HepG2 (cell line): Measurements from ENCODE around the gene GOT1. TPM values are rescaled to one million over a fixed set of nuclear protein-coding genes. Genes with fewer than 3 reads are reported as not detected.

ENCODE experiments used
- BORCS8-MEF2B ChIP-seq: sonication (generic); formaldehyde crosslinking; IDR thresholded peaks from 2 replicates; pipeline ENCODE4 v1.8.0; 2022; ENCODE audit warnings: mild to moderate bottlenecking, missing genetic modification reagents
- CCAR2 ChIP-seq: fragments of 200-400 bp; formaldehyde crosslinking; optimal IDR thresholded peaks from 2 replicates; pipeline ENCODE3; 2018; ENCODE audit warnings: low read depth, mild to moderate bottlenecking, low read length, moderate library complexity
- ESRRA ChIP-seq: sonication (generic); formaldehyde crosslinking; IDR thresholded peaks from 2 replicates; pipeline ENCODE4 v1.5.1; 2020; ENCODE audit warnings: mild to moderate bottlenecking, low read depth, missing genetic modification reagents
- MXI1 ChIP-seq: IDR thresholded peaks from 3 replicates; pipeline ENCODE4 v1.6.1; 2012; ENCODE audit warnings: low read depth, low read length, inconsistent platforms, borderline replicate concordance
- NCOA1 ChIP-seq: sonication (generic); formaldehyde crosslinking; IDR thresholded peaks from 2 replicates; pipeline ENCODE4 v1.9.0; 2021; ENCODE audit warnings: missing genetic modification reagents
- NPAS2 ChIP-seq: sonication (generic); formaldehyde crosslinking; IDR thresholded peaks from 2 replicates; pipeline ENCODE4 v1.8.0; 2022; ENCODE audit warnings: mild to moderate bottlenecking, missing genetic modification reagents, borderline replicate concordance
- POLR2G ChIP-seq: fragments of 200-400 bp; formaldehyde crosslinking; IDR thresholded peaks from 2 replicates; pipeline ENCODE4 v1.6.1; 2018; ENCODE audit warnings: mild to moderate bottlenecking, low read depth, low read length, moderate library complexity
- RAD51 ChIP-seq: fragments of 450-650 bp; IDR thresholded peaks from 2 replicates; pipeline ENCODE4 v1.6.1; 2016; ENCODE audit warnings: borderline replicate concordance
- SSRP1 ChIP-seq: IDR thresholded peaks from 2 replicates; pipeline ENCODE4 v1.6.1; 2016; ENCODE audit warnings: control low read depth
- THAP9 ChIP-seq: sonication (generic); formaldehyde crosslinking; IDR thresholded peaks from 2 replicates; pipeline ENCODE4; 2020; ENCODE audit warnings: missing genetic modification reagents, mild to moderate bottlenecking, borderline replicate concordance
- THRA ChIP-seq: sonication (generic); formaldehyde crosslinking; IDR thresholded peaks from 2 replicates; pipeline ENCODE4 v1.4.0; 2020; ENCODE audit warnings: missing genetic modification reagents, borderline replicate concordance
- ZFAT ChIP-seq: sonication (generic); formaldehyde crosslinking; conservative IDR thresholded peaks from 2 replicates; pipeline ENCODE4 v1.8.1; 2023; ENCODE audit warnings: missing genetic modification reagents, inconsistent platforms
- ZNF318 ChIP-seq: sonication (generic); formaldehyde crosslinking; IDR thresholded peaks from 2 replicates; pipeline ENCODE4 v1.4.0; 2020; ENCODE audit warnings: mild to moderate bottlenecking, missing genetic modification reagents
- ZNF460 ChIP-seq: sonication (generic); formaldehyde crosslinking; IDR thresholded peaks from 2 replicates; pipeline ENCODE4 v1.5.1; 2020; ENCODE audit warnings: missing genetic modification reagents, mild to moderate bottlenecking, borderline replicate concordance
- ZNF660 ChIP-seq: sonication (generic); formaldehyde crosslinking; IDR thresholded peaks from 2 replicates; pipeline ENCODE4 v1.5.1; 2020; ENCODE audit warnings: mild to moderate bottlenecking, low read depth, missing genetic modification reagents, borderline replicate concordance
- ZNF775 ChIP-seq: sonication (generic); formaldehyde crosslinking; IDR thresholded peaks from 2 replicates; pipeline ENCODE4 v1.4.0; 2020; ENCODE audit warnings: missing genetic modification reagents, mild to moderate bottlenecking, moderate library complexity, borderline replicate concordance
- ZSCAN12 ChIP-seq: sonication (generic); formaldehyde crosslinking; IDR thresholded peaks from 2 replicates; pipeline ENCODE4 v1.9.0; 2021; ENCODE audit warnings: mild to moderate bottlenecking, missing genetic modification reagents
- polyA plus RNA-seq, 8 experiments: library from polyadenylated mRNA; depleted of rRNA in 3 of 8; stranded (reverse) in 7 of 8; unstranded in 1 of 8; fragments of >200 nt; fragmentation: Illumina TruSeq in 4 of 8; extraction: Trizol in 4 of 8; gene quantifications; 2 replicates each; pipeline versions ENCODE4 v1.2.1 to v1.2.3, GENCODE V29; 2011 to 2016; ENCODE audit warnings: low read depth in 4 of 8, missing spikeins in 1 of 8, mixed read lengths in 1 of 8; ENCODE audit not compliant: insufficient read depth in 1 of 8
- total RNA-seq, 5 experiments: library from RNA; depleted of rRNA; stranded (reverse); fragments of >200 nt; fragmentation: Illumina TruSeq; extraction: Trizol; gene quantifications; 2 replicates each; pipeline ENCODE4 v1.2.3, GENCODE V29; 2016; ENCODE audit warnings: low read depth in 1 of 5

The GOT1 gene
- total and polyA plus RNA-seq, 2 of the 13 experiments (the other 11 are each of a cell fraction or from before 2014, with no cell fraction given): 81.2 to 102 TPM

- peak; percentile 4; the same call in 1 of the 2 replicates for TF ChIP-seq ZNF318 (CRISPR knock-in tag)
- TF ChIP-seq NCOA1: no peak
- TF ChIP-seq ZSCAN12: no peak
- no peak for TF ChIP-seq THAP9 (CRISPR knock-in tag)
- no peak for TF ChIP-seq ZNF775 (CRISPR knock-in tag)
- peak; percentile 92 for TF ChIP-seq ESRRA
- TF ChIP-seq POLR2G: peak; percentile 92
- no peak for TF ChIP-seq ZNF660 (CRISPR knock-in tag)
- no peak for TF ChIP-seq CCAR2
- TF ChIP-seq BORCS8-MEF2B (CRISPR knock-in tag): peak; percentile 50
- TF ChIP-seq THRA (CRISPR knock-in tag): peak; percentile 54
- TF ChIP-seq NPAS2 (CRISPR knock-in tag): no peak
- TF ChIP-seq SSRP1 (CRISPR knock-in tag): no peak; the same call in 1 of the 2 replicates
- no peak for TF ChIP-seq RAD51
- TF ChIP-seq ZNF460: no peak
- peak; percentile 77; the same call in 2 of the 3 replicates for TF ChIP-seq MXI1
- no peak for TF ChIP-seq ZFAT (CRISPR knock-in tag)
These were observed at the start of gene GOT1 (continued) for GRCh38 chr10:99430451-99431189.
